ENCODE data around the gene HSDL2.
"Not testable (repeated sequence)": the region's sequence is repeated elsewhere in the genome, so short reads cannot be mapped to it uniquely, and the experiment has no call there.

HSDL2 gene

GRCh38 chr9:112367465-112367864, 12.4 kb upstream of the HSDL2 start:
- Histone ChIP-seq H2AFZ (ENCODE audit: low read length) (no peak overlapping the region), H3F3A (ENCODE audit: insufficient read depth, low read length) (no peaks in the 10 kb centered on the region), H3K9ac (ENCODE audit: low read length) (no peak overlapping the region), H3K9me2 (ENCODE audit: low read depth, low read length) (no peaks in the 10 kb centered on the region), H3K27me3 (ENCODE audit: insufficient read depth, low read length) (no peaks in the 10 kb centered on the region), H3K4me1 (ENCODE audit: insufficient read depth, low read length, severe bottlenecking) (no peaks in the 10 kb centered on the region), H3K79me2 (ENCODE audit: insufficient read depth, low read length) (no peaks in the 10 kb centered on the region), H3K9me3 (ENCODE audit: low read length) (peaks cover 12% of the 10 kb centered on the region), H4K20me1 (ENCODE audit: insufficient read depth, low read length) (no peaks in the 10 kb centered on the region), H3K4me3 (ENCODE audit: low read depth, low read length, poor library complexity, severe bottlenecking) (no peak overlapping the region), H3K27ac (ENCODE audit: low read depth, low read length, poor library complexity, severe bottlenecking) (no peak overlapping the region), H3K36me3 (ENCODE audit: insufficient read depth, low read length) (no peaks in the 10 kb centered on the region; the same call in 1 of the 2 replicates), H3K4me2 (ENCODE audit: low read length) (no peak overlapping the region)
- TF ChIP-seq EZH2 (IDR thresholded peaks at IDR 0.05; ENCODE audit: borderline replicate concordance, low read length) (no peak), CTCF (IDR thresholded peaks at IDR 0.05; ENCODE audit: low read length) (no peak)

GRCh38 chr9:112369817-112370216, 10.1 kb upstream of the HSDL2 start:
- Histone ChIP-seq H3K4me1 (ENCODE audit: insufficient read depth, low read length, severe bottlenecking) (no peaks in the 10 kb centered on the region), H2AFZ (ENCODE audit: low read length) (no peak overlapping the region), H3K36me3 (ENCODE audit: insufficient read depth, low read length) (no peaks in the 10 kb centered on the region; the same call in 1 of the 2 replicates), H3K9me3 (ENCODE audit: low read length) (peaks cover 12% of the 10 kb centered on the region), H3K9ac (ENCODE audit: low read length) (no peak overlapping the region), H3K27me3 (ENCODE audit: insufficient read depth, low read length) (no peaks in the 10 kb centered on the region), H3K27ac (ENCODE audit: low read depth, low read length, poor library complexity, severe bottlenecking) (no peak overlapping the region), H4K20me1 (ENCODE audit: insufficient read depth, low read length) (no peaks in the 10 kb centered on the region), H3K4me2 (ENCODE audit: low read length) (no peak overlapping the region), H3K4me3 (ENCODE audit: low read depth, low read length, poor library complexity, severe bottlenecking) (no peak overlapping the region), H3K9me2 (ENCODE audit: low read depth, low read length) (no peaks in the 10 kb centered on the region), H3F3A (ENCODE audit: insufficient read depth, low read length) (no peaks in the 10 kb centered on the region), H3K79me2 (ENCODE audit: insufficient read depth, low read length) (no peaks in the 10 kb centered on the region)
- TF ChIP-seq CTCF (IDR thresholded peaks at IDR 0.05; ENCODE audit: low read length) (no peak), EZH2 (IDR thresholded peaks at IDR 0.05; ENCODE audit: borderline replicate concordance, low read length) (no peak)

GRCh38 chr9:112371060-112371459, 8.8 kb upstream of the HSDL2 start:
- Histone ChIP-seq H3K27me3 (ENCODE audit: insufficient read depth, low read length) (no peaks in the 10 kb centered on the region), H3K9me3 (ENCODE audit: low read length) (peaks cover 12% of the 10 kb centered on the region), H3F3A (ENCODE audit: insufficient read depth, low read length) (no peaks in the 10 kb centered on the region), H3K4me2 (ENCODE audit: low read length) (no peak overlapping the region), H3K4me1 (ENCODE audit: insufficient read depth, low read length, severe bottlenecking) (no peaks in the 10 kb centered on the region), H3K9ac (ENCODE audit: low read length) (no peak overlapping the region), H2AFZ (ENCODE audit: low read length) (no peak overlapping the region), H3K27ac (ENCODE audit: low read depth, low read length, poor library complexity, severe bottlenecking) (no peak overlapping the region), H4K20me1 (ENCODE audit: insufficient read depth, low read length) (no peaks in the 10 kb centered on the region), H3K79me2 (ENCODE audit: insufficient read depth, low read length) (no peaks in the 10 kb centered on the region), H3K9me2 (ENCODE audit: low read depth, low read length) (no peaks in the 10 kb centered on the region), H3K36me3 (ENCODE audit: insufficient read depth, low read length) (no peaks in the 10 kb centered on the region; the same call in 1 of the 2 replicates), H3K4me3 (ENCODE audit: low read depth, low read length, poor library complexity, severe bottlenecking) (no peak overlapping the region)
- TF ChIP-seq CTCF (IDR thresholded peaks at IDR 0.05; ENCODE audit: low read length): no peak
- TF ChIP-seq EZH2 (IDR thresholded peaks at IDR 0.05; ENCODE audit: borderline replicate concordance, low read length): no peak

- not testable (repeated sequence) for H3K79me2 ChIP-seq (ENCODE audit: insufficient read depth, low read length); H3K9me3 ChIP-seq (ENCODE audit: low read length); H3K4me2 ChIP-seq (ENCODE audit: low read length); H3F3A ChIP-seq (ENCODE audit: insufficient read depth, low read length); H3K4me3 ChIP-seq (ENCODE audit: low read depth, low read length, poor library complexity, severe bottlenecking); H3K36me3 ChIP-seq (ENCODE audit: insufficient read depth, low read length); H3K27ac ChIP-seq (ENCODE audit: low read depth, low read length, poor library complexity, severe bottlenecking); H2AFZ ChIP-seq (ENCODE audit: low read length); H3K9me2 ChIP-seq (ENCODE audit: low read depth, low read length); H3K27me3 ChIP-seq (ENCODE audit: insufficient read depth, low read length); H4K20me1 ChIP-seq (ENCODE audit: insufficient read depth, low read length); H3K9ac ChIP-seq (ENCODE audit: low read length)
- H3K4me1 ChIP-seq (ENCODE audit: insufficient read depth, low read length, severe bottlenecking): peaks cover 18% of the 10 kb centered on the region
Measured at GRCh38 chr9:112373666-112374065, 6.2 kb upstream of the HSDL2 start.

- H3K4me2 ChIP-seq (ENCODE audit: low read length); H3K79me2 ChIP-seq (ENCODE audit: insufficient read depth, low read length); H3K27me3 ChIP-seq (ENCODE audit: insufficient read depth, low read length); H3K4me3 ChIP-seq (ENCODE audit: low read depth, low read length, poor library complexity, severe bottlenecking); H2AFZ ChIP-seq (ENCODE audit: low read length); H3K9ac ChIP-seq (ENCODE audit: low read length); H3K9me3 ChIP-seq (ENCODE audit: low read length); H3K27ac ChIP-seq (ENCODE audit: low read depth, low read length, poor library complexity, severe bottlenecking); H3K36me3 ChIP-seq (ENCODE audit: insufficient read depth, low read length); H3K9me2 ChIP-seq (ENCODE audit: low read depth, low read length); H3F3A ChIP-seq (ENCODE audit: insufficient read depth, low read length); H4K20me1 ChIP-seq (ENCODE audit: insufficient read depth, low read length): not testable (repeated sequence)
- peaks cover 24% of the 10 kb centered on the region for H3K4me1 ChIP-seq (ENCODE audit: insufficient read depth, low read length, severe bottlenecking)
Measured at GRCh38 chr9:112374232-112374631, 5.7 kb upstream of the HSDL2 start.
